A673 (cell line): Measurements from ENCODE around the gene ASXL1. TPM values are rescaled to one million over a fixed set of nuclear protein-coding genes. Genes with fewer than 3 reads are reported as not detected.
"Not testable (repeated sequence)": the region's sequence is repeated elsewhere in the genome, so short reads cannot be mapped to it uniquely, and the experiment has no call there.

ENCODE experiments used
- BruUV-seq: library from RNA; stranded (reverse); fragments of 400-500 nt; replicated peaks from 2 replicates; lab custom pipeline; 2021; lab: Mats Ljungman, UMichigan
- CTCF ChIA-PET: fragments of 300-600 bp; sonication (Branson Sonifier 250); formaldehyde crosslinking; loops from one replicate; lab custom pipeline; 2022; ENCODE audit warnings: antibody characterized with exemption; lab: Charles Lee
- POLR2A ChIA-PET: fragments of 300-600 bp; sonication (Branson Sonifier 250); formaldehyde crosslinking; loops from one replicate; lab custom pipeline; 2022; ENCODE audit warnings: antibody characterized with exemption; ENCODE audit not compliant: low non-redundant PET; lab: Charles Lee
- DNase-seq: peaks from one replicate; pipeline ENCODE4 v3.0.0-alpha.2; 2015; ENCODE audit warnings: low spot score
- H3K27ac ChIP-seq: fragments of 200-600 bp; sonication (generic); 2 replicates; pipeline ENCODE4 v1.5.1; 2016; ENCODE audit warnings: mixed run types, low read depth, mild to moderate bottlenecking, mixed read lengths, antibody characterized with exemption, low read length; ENCODE audit not compliant: poor library complexity, severe bottlenecking
- H3K27me3 ChIP-seq: fragments of 200-600 bp; sonication (generic); replicated peaks from 2 replicates; pipeline ENCODE4 v1.6.1; 2017; ENCODE audit warnings: mixed run types, low read depth, mild to moderate bottlenecking, mixed read lengths, antibody characterized with exemption, low read length; ENCODE audit not compliant: insufficient read depth, poor library complexity
- H3K36me3 ChIP-seq: fragments of 200-600 bp; sonication (generic); 2 replicates; pipeline ENCODE4 v1.6.1; 2016; ENCODE audit warnings: mixed run types, mild to moderate bottlenecking, mixed read lengths, antibody characterized with exemption, low read length; ENCODE audit not compliant: insufficient read depth, poor library complexity, severe bottlenecking
- H3K4me1 ChIP-seq: fragments of 200-600 bp; sonication (generic); 2 replicates; pipeline ENCODE4 v1.6.1; 2017; ENCODE audit warnings: mixed run types, mild to moderate bottlenecking, mixed read lengths, antibody characterized with exemption, low read length; ENCODE audit not compliant: insufficient read depth, poor library complexity, severe bottlenecking
- H3K4me3 ChIP-seq: fragments of 200-600 bp; sonication (generic); 2 replicates; pipeline ENCODE4 v1.5.1; 2016; ENCODE audit warnings: low read depth, mixed run types, mild to moderate bottlenecking, mixed read lengths, low read length; ENCODE audit not compliant: poor library complexity, severe bottlenecking
- H3K9me3 ChIP-seq: fragments of 200-600 bp; sonication (generic); 2 replicates; pipeline ENCODE4 v1.6.1; 2016; ENCODE audit warnings: mixed run types, low read depth, mild to moderate bottlenecking, mixed read lengths, antibody characterized with exemption, low read length; ENCODE audit not compliant: poor library complexity, severe bottlenecking
- CTCF ChIP-seq: fragments of 300-800, 200-600 bp; sonication (generic); conservative IDR thresholded peaks from 2 replicates; pipeline ENCODE4 v1.5.1; 2017; ENCODE audit warnings: low read depth, mild to moderate bottlenecking, antibody characterized with exemption, low read length, moderate library complexity, mixed read lengths
- EZH2 ChIP-seq: fragments of 200-600 bp; sonication (generic); IDR thresholded peaks from 2 replicates; pipeline ENCODE4 v1.6.1; 2017; ENCODE audit warnings: borderline replicate concordance, low read depth, mild to moderate bottlenecking, mixed read lengths, antibody characterized with exemption, low read length; ENCODE audit not compliant: poor library complexity, severe bottlenecking
- intact Hi-C: fragments of 100-400 bp; cut with micrococcal nuclease; formaldehyde crosslinking; loops from one replicate; pipeline ENCODE4 v1.10.0; 2022; ENCODE audit not compliant: unreplicated experiment
- total RNA-seq: library from RNA; stranded (reverse); gene quantifications from 2 replicates; pipeline ENCODE4 v1.2.3, GENCODE V29; 2021

ASXL1 gene
- total RNA-seq, 1 experiment from 2014 or later, result 101 TPM

- H3K4me1 ChIP-seq, result peaks cover 20% of the 10 kb centered on the region
- intact Hi-C loops, result no loop called here
- H3K4me3 ChIP-seq, result no peak overlapping the region
- H3K27ac ChIP-seq, result peak overlapping the region; percentile 45
- no peaks in the 10 kb centered on the region for H3K9me3 ChIP-seq
- no peaks in the 10 kb centered on the region for H3K36me3 ChIP-seq
- peak; percentile 80 for DNase-seq
- TF ChIP-seq CTCF (no peak), EZH2 (no peak)
- POLR2A ChIA-PET, result no interaction called here
- CTCF ChIA-PET, result no interaction called here
- BruUV-seq, result no TSS peak
- no peaks in the 10 kb centered on the region for H3K27me3 ChIP-seq
Observed at GRCh38 chr20:32354592-32355416, 3.3 kb upstream of the ASXL1 start.

DNA sequence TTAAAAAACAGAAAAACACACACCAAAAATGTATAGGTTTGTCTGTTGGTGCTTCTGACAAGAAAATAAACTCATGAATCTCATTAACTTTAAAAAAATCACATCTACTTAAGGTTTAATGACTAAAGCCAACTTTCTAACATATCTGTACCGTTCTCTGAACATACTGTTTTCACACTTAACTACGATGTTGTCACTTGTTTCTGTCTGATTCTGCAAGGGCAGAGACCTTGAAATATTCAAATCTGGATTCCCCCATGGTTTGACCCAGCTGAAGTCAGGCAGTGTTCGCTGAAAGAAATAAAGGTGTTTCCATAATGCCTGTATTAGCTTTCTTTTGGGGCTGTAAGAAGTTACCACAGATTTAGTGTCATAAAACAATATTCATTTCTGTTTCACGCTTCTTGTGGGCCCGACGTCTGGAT is 2.7 kb upstream of the ASXL1 start:
- Histone ChIP-seq H3K36me3 (no peaks in the 10 kb centered on the region), H3K9me3 (no peaks in the 10 kb centered on the region), H3K4me3 (no peak overlapping the region), H3K27ac (peak overlapping the region; percentile 45), H3K27me3 (no peaks in the 10 kb centered on the region), H3K4me1 (peaks cover 26% of the 10 kb centered on the region)
- no peak for DNase-seq
- no TSS peak for BruUV-seq
- TF ChIP-seq EZH2, result no peak
- TF ChIP-seq CTCF, result no peak
- POLR2A ChIA-PET, result no interaction called here
- CTCF ChIA-PET, result no interaction called here
- intact Hi-C loops, result no loop called here

DNA sequence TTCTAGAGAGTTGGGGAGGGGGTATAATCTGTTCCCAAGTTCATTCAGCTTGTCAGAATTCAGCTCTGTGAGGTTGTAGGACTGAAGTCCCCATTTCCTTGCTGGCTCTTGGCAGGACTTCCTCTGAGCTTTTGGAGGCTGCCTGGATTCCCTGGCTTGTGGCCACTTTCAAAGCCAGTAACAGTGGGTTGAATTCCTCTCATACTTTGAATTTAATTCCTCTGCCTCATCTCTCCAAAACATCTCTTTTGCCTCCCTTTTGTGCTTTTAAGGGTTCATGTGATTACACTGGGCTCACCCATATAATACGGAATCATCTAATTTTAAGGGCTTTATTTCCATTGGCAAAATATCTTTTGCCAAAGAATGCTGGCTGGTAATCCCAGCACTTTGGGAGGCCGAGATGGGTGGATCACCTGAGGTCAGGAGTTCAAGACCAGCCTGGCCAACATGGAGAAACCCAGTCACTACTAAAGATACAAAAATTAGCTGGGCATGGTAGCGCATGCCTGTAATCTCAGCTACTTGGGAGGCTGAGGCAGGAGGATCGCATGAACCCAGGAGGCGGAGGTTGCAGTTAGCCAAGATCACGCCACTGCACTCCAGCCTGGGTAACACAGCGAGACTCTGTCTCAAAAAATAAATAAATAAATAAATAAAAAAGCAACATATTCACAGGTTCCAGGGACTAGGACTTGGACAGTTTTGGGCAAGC is 2.1 kb upstream of the ASXL1 start:
- H3K9me3 ChIP-seq, intact Hi-C loops, H3K36me3 ChIP-seq, H3K27me3 ChIP-seq, CTCF ChIA-PET, BruUV-seq, POLR2A ChIA-PET, H3K4me3 ChIP-seq: not testable (repeated sequence)
- DNase-seq, result peak; percentile 29
- Histone ChIP-seq H3K27ac (peak overlapping the region; percentile 97), H3K4me1 (peaks cover 27% of the 10 kb centered on the region)
